GM04503 (cell line): ENCODE data around the gene OR1L8.
"Not testable (repeated sequence)": the region's sequence is repeated elsewhere in the genome, so short reads cannot be mapped to it uniquely, and the experiment has no call there.

Experiments
- DNase-seq: peaks from one replicate; pipeline ENCODE4 v3.0.0-alpha.2; 2012; ENCODE audit warnings: low read depth

The OR1L8 gene

GRCh38 chr9:122583284-122583683 lies at the start of gene OR1L8:
Gene OR1L8 (minus strand): TSS chr9:122583384. CDS start chr9:122568477, 14,907 bp downstream.
- not testable (repeated sequence) for DNase-seq

- DNase-seq = no peak
Observed at GRCh38 chr9:122619996-122620395, 36.8 kb upstream of the OR1L8 start.

GRCh38 chr9:122614362-122614761 lies 31.2 kb upstream of the OR1L8 start, which contains the start of gene OR1Q1:
Gene OR1Q1 (plus strand): TSS chr9:122614738. CDS start chr9:122614738, 0 bp downstream.
- DNase-seq = no peak

GRCh38 chr9:122609804-122610203 lies 26.6 kb upstream of the OR1L8 start:
- no peak for DNase-seq

GRCh38 chr9:122606587-122606986 lies 23.4 kb upstream of the OR1L8 start:
- no peak for DNase-seq

GRCh38 chr9:122605691-122606090 lies 22.5 kb upstream of the OR1L8 start:
- DNase-seq = no peak

GRCh38 chr9:122580360-122580759 lies 2.8 kb downstream of the OR1L8 start:
- peak; percentile 61 for DNase-seq

GRCh38 chr9:122579874-122580273 lies 3.3 kb downstream of the OR1L8 start:
- DNase-seq = no peak

GRCh38 chr9:122572456-122572855 lies 10.7 kb downstream of the OR1L8 start:
- no peak for DNase-seq

GRCh38 chr9:122567901-122568300 lies 15.3 kb downstream of the OR1L8 start:
- DNase-seq = no peak

- DNase-seq = no peak
Observed at GRCh38 chr9:122562134-122562760, 20.9 kb downstream of the OR1L8 start.

GRCh38 chr9:122561446-122561845 lies 21.7 kb downstream of the OR1L8 start:
- no peak for DNase-seq

- no peak for DNase-seq
Observed at GRCh38 chr9:122552812-122553211, 30.4 kb downstream of the OR1L8 start, which contains the start of gene OR1N2. Gene OR1N2 (plus strand): TSS chr9:122553112. CDS start chr9:122553212, 100 bp downstream.

- DNase-seq = no peak
Observed at GRCh38 chr9:122551371-122551770, 31.8 kb downstream of the OR1L8 start.

- no peak for DNase-seq
Observed at GRCh38 chr9:122546196-122546595, 37.0 kb downstream of the OR1L8 start.

GRCh38 chr9:122538757-122539156 lies 44.4 kb downstream of the OR1L8 start:
- DNase-seq = no peak

- not testable (repeated sequence) for DNase-seq
Observed at GRCh38 chr9:122537066-122537465, 46.1 kb downstream of the OR1L8 start.

- no peak for DNase-seq
Observed at GRCh38 chr9:122536134-122536533, 47.0 kb downstream of the OR1L8 start.

GRCh38 chr9:122531157-122531556 lies 52.0 kb downstream of the OR1L8 start:
- DNase-seq = not testable (repeated sequence)

GRCh38 chr9:122527193-122527592 lies 56.0 kb downstream of the OR1L8 start, which contains the start of gene OR1N1:
Gene OR1N1 (minus strand): TSS chr9:122527293. CDS start chr9:122527293, 0 bp downstream.
- no peak for DNase-seq

GRCh38 chr9:122526602-122527001 lies 56.6 kb downstream of the OR1L8 start:
- DNase-seq = no peak

- no peak for DNase-seq
Observed at GRCh38 chr9:122519376-122519775, 63.8 kb downstream of the OR1L8 start.

- no peak for DNase-seq
Observed at GRCh38 chr9:122518841-122519240, 64.3 kb downstream of the OR1L8 start, which contains the start of gene OR1J4. Gene OR1J4 (plus strand): TSS chr9:122519141. CDS start chr9:122519141, 0 bp downstream.

- DNase-seq = no peak
Observed at GRCh38 chr9:122518226-122518625, 65.0 kb downstream of the OR1L8 start.
